NCI-H2171 (cell line): ENCODE results near the gene IL17RE.
A peak's percentile ranks its signal among the peaks of the same experiment; 100 is the strongest.
"Not testable (repeated sequence)": the region's sequence is repeated elsewhere in the genome, so short reads cannot be mapped to it uniquely, and the experiment has no call there.

Source experiments
- DNase-seq: peaks from one replicate; lab custom pipeline; 2025; lab: John Stamatoyannopoulos, UW

The IL17RE gene

DNA sequence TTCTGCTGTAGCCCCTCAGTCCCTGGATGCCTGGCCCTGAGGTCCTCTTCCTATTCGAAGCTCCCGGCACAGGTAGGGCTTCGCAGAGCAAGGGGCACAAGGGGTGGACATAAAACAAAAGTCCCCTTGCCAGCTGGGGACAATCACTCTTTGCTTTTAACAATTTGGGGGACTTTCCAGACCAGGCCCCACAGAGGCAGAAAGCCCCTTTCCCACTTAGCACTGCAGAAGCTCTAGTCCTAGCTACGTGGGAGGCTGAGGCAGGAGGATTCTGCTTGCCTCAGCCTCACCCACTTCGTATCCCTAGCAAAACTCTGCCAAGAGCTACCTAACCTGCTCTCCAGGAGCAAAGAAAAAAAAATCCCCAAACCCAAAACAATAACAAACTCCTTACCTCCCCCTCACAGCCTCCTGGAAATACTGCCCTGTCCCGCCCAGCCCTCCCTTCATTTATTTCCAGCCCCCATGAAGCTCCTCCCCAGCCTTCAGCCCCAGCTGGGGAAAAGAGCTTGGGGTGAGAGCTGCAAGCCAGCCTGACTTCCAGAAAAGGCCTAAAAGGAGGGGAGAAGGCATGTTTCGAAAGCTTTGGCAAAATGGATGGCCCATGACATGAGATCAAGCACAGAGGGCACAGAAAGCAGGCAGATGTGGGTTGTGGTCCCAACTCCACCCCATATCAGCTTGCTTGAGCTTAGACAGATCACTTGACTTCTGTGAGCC, 22.7 kb upstream of the IL17RE start, which contains the start of gene CIDEC:
CIDEC (minus strand) TSS at position 424 of the 720 bp plus-strand sequence. CDS start 1,767 bp downstream, outside the sequence.
- DNase-seq: no peak

DNA sequence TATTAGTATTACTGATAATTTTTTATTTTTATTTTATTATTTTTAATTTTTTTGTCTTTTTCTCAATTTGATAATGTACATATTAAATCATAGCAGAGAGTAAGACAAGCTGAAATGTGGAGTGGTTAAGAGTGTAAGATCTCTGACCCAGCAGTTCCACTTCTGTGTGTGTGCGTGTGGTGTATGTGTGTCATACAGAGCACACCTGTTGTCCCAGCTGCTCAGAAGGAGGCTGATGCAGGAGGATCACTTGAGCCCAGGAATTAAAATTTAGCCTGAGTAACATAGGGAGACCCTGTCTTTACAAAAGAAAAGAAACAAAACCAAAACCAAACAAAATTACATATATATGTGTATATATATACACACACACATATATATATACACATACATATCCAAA, 21.2 kb upstream of the IL17RE start:
- no peak for DNase-seq

DNA sequence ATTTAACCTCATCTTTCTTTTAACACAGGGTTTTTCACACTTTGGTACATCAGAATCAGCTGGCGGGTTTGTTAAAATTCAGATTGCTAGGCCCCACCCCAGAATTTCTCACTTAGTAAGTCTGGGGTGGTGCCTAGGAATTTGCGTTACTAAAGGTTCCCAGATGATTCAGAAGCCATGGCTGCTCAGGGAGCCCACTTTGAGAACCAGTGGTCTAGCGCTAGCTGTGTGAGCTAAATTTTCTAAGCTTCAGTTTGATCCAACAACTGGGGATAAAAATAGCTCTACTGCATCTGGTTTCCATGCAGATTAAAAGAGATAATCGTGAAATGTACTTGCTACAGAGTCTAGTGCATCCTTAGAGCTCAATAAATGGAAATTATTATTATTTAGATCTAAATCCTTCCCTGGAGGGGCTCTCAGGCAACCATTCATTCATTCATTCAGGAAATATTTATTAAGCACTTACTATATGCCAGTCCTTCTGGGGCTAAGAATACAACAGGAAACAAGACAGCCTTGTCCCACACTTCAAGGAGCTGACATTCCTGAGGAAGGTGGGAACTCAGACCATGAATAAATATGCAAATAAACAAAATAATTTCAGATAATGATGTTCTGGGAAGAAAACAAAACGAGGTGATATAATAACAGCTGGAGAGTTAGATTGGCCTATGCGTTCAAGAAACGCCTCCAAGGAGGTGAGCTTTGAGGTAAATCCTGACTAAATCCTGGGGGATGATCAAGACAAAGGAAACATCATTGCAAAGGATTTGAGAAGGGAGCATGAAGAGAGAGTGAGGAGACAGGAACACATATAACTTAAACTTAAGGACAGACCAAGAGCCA, 18.7 kb upstream of the IL17RE start:
- DNase-seq: no peak

DNA sequence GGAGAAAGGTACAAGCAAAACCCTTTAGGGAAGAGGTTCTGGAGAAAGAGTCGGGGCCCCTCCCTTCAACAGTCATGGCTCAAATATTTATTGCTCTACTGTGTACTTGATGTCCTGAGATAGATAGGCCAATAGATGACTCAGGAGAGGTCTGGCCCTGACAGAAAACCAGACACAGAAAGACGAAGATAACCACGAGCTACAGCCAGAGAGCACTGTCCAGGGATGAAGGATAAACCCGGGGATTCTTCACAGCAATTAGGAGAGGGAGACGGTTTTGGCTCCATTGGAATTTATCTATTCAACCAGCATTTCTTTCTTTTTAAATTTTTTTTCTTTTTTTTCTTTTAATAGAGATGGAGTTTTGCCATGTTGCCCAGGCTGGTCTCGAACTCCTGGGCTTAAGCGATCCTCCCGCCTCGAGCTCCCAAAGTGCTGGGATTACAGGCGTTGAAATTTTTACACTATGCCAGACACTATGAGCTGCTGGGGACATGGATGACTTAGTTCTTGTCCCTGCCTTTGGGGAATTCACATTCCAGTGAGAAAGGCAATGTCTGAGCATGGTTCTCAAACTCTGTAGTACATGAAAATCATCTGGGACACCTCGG, 18.0 kb upstream of the IL17RE start:
- DNase-seq: no peak

DNA sequence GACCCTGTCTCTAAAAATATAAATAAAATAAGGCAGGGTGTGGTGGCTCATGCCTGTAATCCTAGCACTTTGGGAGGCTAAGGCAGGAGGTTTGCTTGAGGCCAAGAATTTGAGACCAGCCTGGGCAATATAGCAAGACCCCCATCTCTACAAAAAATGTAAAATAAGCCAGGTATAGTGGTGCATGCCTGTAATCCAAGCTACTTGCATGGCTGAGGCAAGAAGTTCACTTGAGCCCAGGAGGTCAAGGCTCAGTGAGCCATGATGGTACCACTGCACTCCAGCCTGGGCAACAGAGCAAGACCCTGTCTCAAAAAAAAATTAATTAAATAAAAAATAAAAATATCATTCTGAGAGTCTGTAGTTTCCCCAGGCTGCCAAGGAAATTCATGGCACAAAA, 16.3 kb upstream of the IL17RE start:
- DNase-seq: no peak

DNA sequence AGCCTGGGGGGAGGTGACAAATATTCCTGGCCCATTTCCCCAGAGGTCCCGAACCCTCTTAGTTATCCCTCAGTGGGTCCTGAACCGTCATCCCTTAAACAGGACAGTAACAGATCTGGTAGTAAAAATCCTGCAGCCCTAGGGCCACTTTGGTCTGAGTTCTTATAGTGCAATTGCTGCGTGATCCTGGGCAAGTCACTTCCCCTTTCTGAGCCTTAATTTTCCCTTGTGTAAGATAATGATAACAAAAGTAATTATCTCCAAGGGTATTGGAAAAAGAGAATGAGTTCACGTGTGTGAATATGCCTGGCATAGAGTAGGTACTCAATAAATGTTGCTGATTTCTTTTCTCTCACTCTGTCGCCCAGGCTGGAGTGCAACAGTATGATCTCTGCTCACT, 15.2 kb upstream of the IL17RE start:
- no peak for DNase-seq

DNA sequence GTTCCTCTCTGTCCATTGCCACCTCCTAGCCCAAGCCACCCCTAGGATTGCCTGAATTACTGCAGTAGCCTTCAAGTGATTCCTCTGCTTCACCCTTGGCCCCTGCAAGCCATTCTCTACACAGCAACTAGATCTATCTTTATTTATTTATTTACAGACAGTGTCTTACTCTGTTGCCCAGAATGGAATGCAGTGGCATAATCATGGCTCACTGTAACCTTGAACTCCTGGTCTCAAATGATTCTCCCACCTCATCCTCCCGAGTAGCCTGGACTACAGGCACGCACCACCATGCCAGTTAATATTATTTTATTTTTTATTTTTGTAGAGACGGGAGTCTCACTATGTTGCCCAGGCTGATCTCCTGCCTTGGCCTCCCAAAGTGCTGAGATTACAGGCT, 14.1 kb upstream of the IL17RE start:
- no peak for DNase-seq

DNA sequence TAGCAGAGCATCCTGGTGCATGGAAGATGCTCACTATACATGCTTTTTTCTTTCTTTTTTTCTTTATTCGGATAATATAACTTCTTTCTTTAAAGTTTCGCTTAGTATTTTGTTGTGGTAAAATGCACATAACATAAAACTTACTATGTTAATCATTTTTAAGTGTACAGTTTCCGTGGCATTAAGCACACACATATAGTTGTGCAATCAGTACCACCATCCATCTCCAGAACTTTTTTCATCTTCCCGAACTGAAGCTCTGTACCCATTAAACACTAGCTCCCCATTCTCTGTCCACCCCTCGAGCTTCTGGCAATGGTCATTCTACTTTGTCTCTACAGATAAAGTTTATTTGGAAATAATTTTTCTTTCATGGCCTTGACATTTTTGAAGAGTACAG, 13.2 kb upstream of the IL17RE start:
- no peak for DNase-seq

DNA sequence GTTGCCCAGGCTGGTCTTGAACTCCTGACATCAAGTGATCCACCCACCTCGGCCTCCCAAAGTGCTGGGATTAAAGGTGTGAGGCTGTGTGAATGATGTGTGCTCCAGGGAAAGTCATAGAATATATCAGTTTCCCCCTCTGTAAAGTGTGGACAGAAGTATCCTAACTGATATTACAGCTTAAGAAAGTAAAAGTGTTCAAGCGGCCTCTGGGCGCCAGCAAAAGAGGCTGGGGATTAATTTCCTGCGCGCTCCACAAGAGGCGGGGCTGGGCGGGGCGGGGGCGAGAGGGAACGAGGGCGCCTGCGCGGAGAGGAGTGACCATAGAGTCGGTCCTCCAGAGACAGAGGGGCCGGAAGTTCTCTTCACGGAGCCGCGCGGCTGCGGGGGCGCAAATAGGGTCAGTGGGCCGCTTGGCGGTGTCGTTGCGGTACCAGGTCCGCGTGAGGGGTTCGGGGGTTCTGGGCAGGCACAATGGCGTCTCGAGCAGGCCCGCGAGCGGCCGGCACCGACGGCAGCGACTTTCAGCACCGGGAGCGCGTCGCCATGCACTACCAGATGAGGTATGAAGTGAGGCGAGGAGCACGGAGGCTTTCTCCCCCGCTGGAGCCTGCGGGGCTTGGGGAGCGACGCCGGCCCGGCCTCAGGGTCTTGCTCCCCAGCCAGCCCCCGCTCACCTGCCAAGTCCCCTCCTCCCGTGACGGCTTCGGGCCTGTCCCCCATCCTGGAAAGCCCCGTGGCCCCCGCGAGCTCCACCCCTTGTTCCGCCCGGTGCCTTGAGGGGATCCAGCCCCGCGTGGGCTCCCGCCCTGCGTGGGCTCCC, 12.2 kb upstream of the IL17RE start, which contains the start of gene JAGN1:
JAGN1 (plus strand) TSS at position 362 of the 823 bp plus-strand sequence; CDS start at position 475, 113 bp downstream.
- DNase-seq: peak; percentile 60

DNA sequence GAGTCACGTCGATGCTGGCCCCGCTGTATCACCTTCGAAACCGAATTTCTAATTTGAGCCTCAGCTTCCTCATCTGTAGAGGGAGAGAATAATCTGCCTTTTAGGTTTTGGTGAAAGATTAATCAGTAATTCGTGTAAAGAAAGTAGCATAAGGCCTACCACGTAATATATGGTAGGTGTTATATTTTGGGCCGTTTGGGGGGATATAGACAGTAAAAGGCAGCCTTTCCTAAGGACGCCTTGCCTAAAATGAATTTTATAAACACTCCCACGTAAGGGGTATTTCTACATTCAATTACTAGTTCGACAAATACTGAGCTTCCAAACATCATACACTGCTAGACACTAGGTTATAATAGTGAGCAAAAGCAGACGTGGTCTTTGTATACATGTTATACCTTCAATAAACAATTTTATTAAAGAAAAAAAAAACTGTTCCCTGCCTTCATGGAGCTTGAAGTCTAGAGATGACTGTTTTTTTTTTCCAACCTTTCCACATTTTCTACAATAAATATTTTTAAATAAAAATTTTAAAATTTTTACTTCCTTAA, 11.5 kb upstream of the IL17RE start:
- DNase-seq: no peak

DNA sequence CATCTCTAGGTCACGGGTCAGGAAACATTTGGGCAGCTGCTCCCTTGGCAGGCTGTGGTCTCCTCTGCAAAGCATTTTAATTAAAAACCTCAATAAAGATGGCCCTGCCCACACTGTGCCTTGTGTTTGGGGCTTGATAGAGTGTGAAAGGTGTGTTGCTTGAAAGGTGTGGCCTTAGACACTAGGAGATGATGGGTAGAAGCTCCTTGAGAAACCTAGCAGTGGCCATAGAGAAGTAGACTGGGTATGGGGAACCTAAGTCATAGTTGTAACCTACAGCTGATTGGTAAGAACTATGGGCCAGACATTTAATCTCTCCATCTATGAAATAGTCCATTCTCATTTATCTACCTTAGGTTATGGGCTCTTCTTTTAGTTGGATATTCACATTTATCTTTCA, 8.9 kb upstream of the IL17RE start:
- no peak for DNase-seq

DNA sequence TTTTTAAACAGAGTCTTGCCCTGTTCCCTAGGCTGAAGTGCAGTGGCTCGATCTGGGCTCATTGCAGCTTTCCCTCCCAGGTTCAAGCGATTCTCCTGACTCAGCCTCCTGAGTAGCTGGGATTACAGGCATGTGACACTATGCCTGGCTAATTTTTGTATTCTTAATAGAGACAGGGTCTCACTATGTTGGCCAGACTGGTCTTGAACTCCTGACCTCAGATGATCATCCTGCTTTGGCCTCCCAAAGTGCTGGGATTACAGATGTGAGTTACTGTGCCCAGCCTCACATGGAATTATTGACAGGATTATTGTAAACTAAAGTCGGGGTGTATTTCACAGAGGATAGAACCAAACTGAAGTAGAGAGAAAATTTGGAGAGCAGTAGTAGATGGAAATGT, 6.9 kb upstream of the IL17RE start:
- DNase-seq: not testable (repeated sequence)

DNA sequence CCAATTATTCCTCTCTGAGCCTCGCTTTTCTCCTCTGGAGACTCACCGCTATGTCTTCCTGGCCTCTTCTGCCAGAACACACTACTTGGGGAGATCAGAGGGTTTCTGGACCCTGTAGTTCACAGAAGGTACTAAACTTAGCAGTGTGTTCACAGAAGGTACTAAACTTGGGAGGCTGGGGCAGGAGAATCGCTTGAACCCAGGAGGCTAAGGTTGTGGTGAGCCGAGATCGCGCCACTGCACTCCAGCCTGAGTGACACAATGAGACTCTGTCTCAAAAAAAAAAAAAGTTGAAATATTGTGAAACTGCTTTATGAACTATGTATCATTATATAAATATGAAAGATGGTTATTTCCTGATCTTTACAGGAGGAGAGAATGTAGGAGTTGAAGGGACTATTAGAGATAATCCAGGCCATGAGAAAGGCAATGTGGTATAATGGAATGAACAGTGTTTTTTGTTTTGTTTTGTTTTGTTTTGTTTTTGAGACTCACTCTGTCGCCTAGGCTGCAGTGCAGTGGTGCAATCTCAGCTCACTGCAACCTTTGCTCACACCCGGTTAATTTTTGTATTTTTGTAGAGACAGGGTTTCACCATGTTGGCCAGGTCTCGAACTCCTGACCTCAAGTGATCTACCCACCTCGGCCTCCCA, 5.8 kb upstream of the IL17RE start:
- DNase-seq: not testable (repeated sequence)

DNA sequence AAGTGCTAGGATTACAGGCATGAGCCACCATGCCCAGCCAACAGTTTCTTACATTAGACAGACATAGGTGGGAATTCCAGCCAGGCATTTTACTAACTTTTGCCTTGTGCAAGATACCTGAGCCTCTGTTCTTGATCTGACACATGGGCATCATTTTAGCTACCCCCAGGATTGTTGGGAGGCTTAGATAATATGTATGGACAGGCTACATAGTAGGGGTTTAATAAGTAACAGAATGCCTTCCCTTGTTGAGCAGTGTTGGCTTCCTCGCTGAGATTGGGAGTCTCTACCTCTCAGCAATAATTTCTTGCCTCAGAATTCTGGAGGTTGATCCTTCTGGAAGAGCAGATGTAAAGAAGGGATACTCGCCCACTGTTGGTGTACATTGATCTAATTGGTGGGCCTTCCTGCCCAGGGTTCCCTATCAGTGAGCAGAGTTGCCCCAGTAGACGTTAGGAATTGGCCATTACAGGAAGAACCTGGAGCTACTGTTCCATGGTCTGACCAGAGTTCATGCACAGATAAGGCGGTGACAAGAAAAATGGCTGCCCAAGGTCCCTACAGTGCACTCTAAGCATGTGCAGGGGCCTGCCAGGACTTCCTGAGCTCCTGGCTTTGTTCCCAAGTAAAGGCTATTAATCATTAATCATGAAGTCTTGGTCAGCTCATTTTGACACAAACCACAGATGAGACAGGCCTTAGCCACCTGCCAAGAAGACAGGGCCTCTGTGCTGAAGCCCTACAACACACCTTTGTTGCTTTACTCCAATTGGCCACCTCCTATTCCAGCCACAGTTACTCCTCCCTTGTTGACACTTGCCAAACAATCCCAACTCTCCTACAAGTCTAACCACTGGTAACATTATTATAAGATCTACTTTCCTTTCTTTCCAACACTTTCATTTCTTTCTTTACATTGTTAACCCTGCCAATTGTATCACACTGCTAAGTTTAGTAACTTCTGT, 5.0 kb upstream of the IL17RE start:
- no peak for DNase-seq

DNA sequence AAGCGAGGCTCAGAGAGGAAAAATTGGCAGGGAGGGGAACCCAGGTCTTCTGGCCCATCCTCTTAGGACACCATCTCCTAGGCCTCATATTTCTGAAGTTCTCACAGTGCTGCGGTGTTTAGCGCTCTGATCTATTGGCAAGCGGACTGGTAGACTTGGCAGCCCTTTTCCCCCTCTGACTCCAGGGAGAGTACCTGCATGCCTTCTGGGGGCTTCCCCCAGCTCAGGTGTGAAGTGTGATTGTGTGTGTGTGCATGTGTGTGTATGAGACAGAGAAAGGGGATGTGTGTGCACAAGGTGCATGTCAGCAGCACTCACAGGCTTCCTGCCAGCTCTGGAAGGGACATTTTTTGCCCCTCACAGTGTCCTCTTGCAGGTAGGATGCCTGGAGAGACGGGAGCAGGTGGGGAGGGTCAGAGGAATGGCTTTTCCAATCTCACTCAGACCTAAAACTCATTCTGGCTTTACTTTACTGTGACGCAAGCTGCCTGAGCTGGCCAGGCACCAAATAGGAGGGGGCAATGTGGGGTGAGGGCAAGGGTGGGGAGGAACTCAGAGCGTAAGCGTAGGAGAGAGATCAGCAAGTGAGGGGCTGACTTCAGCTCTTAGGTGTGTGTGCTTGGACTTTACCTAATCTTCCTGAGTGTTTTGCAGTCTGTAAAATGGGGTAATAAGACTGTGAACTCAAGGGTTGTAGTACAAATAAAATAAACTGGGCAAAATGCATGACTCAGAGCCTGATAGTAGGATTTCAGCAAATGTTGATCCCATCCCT, 4.0 kb upstream of the IL17RE start:
- DNase-seq: no peak

DNA sequence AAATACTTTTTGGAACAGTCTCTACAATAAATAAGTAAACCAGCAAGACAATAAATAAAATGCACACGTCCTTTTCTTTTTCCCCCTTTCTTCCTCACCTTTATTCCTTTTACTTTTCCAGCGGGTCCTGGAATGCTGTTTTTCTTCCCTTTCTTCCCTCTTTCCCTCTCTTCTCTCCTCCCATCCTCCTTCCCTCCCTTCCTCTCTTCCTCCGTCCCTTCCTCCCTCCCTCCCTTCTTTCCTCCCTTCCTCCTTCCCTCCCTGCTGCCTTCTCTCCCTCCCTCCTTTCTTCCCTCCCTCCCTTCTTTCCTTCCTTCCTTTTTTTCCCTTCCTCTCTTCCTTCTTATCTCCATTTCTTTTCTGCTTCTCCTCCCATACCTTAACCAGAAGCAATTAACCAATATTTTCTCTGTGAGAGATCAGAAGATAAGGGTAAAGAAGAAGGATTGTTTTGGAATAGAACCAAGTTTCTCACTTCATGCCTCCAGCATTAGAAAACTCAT, 3.3 kb upstream of the IL17RE start:
- no peak for DNase-seq

DNA sequence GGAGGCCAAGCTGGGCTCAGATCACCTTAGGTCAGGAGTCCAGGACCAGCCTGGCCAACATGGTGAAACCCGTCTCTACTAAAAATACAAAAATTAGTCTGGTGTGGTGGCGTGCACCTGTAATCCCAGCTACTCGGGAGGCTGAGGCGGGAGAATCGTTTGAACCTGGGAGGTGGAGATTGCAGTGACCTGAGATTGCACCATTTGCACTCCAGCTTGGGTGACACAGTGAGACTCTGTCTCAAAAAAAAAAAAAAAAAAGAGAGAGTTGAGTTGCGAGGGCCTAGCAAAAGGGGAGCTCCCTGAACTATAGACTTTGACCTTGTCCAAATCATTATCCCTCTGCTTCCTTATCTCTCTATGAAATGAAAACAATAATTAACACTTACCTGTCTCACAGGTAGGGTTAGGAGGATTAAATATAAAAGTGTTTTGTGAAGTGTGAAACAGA, 1.7 kb upstream of the IL17RE start:
- not testable (repeated sequence) for DNase-seq

DNA sequence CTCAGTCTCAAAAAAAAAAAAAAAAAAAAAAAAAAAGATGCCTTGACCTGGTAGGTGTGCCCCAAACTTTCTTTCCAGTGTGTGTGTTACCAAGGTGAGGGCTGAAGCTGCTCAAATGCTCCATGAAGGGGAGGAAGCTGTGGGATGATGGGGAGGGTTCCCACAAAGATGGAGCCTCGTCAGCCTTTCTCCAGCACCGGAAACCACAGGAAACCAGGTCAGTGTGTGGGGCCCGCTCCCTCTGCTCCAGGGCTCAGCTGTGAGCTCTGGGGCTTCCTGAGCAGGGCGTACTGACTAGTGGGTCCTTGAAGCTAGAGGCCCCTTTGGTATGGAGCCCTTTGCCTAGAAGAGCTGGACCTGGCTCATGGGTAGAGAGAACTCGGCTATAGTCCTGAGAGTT, 681 bp upstream of the IL17RE start:
- DNase-seq: no peak

DNA sequence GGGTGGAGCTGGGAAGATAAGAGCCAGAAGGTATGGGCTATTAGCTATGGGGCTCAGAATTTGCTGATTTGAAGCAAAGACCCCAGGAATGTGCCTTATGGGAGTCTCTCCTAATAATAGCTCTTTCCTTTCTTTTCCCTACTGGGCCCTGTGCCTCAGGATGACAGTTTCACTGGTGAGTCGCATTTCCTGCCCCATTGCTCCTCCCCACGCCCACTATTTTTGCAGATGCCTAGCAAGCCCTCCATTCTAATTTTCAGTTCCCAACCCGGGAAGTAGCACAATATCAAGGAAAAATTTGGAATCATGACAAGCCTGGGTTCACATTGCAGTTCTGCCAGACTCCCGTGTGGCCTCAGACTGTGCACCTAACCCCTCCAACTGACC, 583 bp downstream of the IL17RE start:
- DNase-seq: no peak
